HG03460 (cell line): ENCODE data around the gene GRIN2A.

ENCODE experiments used
- ATAC-seq: cut with Tn5 transposase; IDR thresholded peaks from one replicate; pipeline ENCODE4 v1.9.1; 2021; ENCODE audit not compliant: unreplicated experiment

The GRIN2A gene

DNA sequence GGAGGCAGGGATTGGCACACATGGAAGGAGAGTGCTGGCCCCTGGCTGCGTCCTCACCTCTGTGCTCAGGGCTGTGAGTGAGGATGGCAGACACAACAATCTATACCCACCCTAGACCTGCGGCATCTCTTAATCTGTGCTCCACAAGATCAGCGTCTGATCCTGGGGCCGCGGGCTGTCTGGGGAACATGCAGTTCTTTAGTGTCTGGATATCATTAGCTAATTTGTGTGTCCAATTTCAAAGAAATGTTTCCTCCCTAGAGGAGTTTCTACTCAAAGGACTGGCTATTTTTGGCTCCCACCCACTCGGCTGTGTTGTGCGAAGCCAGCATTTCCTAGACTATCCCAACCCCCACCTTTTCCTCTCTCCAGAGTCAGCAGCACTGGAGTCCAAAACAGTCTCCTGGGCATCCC, 93.8 kb downstream of the GRIN2A start:
- no peak for ATAC-seq

DNA sequence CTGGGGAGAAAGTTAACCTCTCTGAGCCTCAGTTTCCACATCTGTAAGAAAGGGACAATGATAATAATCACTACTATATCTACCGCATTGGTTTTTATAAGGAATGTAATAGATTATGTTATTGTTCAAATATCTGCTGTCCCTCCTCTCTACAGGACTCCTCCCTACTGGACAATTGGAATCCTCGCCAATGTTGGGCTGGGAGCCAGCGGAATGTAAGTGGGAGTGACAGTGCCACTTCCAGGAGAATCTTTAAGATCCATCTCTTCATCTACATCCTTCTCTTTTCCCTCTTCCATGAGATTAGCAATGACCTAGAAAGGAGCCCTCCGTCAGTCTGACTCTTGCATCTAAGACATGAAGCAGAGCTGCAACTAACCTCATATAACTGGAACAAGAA, 95.1 kb downstream of the GRIN2A start:
- no peak for ATAC-seq

DNA sequence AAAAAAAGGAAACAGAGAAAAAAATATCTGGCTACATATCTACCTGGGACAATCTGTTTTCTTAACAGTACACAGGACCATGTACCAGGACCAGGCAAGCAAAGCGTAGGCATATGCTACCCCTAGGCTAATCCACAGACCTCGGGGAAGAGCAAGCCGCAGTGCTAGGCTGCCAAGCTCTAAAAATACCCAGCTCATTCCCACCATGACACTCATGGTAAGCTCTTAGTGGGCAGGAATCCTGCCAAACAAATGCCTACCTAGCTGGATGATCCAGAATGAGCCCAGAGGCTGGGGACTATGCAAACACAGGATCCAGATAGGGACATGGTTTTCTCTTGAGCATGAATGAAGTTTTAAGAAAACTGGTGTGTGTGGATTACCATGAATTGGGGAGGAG, 95.6 kb downstream of the GRIN2A start:
- no peak for ATAC-seq

DNA sequence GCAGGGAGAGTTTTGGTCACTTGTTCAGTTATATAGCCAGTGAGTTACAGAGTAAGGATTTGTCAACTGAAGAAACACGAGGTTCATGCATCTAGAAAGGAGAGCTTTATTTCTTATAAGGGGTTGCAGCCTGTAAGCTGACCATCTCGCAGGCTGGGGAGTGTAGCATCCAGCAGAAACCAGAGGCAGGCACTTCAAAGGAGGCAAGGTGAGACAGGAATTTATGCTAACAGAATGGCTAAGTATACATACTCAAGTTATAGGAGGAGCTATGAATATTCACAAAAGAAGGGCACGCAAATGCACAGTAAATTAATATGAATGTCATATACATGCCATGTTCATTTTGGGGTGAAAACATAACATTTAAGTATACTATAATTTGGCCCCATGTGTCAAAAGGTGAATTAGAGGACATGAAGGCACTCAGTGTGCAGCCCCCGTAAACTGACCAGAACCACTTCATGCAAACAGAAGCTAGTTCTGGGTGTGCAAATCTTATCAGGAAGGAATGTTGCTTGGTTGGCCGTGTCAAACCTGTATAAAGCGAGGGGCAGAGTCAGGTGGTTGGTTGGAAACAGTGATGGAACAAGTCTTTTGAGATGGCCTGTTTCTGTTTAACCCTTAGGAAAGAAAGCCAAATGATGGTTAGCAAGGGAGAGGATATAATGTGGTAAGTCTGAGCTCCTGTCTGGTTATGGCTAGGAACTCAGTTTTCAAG, 97.0 kb downstream of the GRIN2A start:
- ATAC-seq: no peak

DNA sequence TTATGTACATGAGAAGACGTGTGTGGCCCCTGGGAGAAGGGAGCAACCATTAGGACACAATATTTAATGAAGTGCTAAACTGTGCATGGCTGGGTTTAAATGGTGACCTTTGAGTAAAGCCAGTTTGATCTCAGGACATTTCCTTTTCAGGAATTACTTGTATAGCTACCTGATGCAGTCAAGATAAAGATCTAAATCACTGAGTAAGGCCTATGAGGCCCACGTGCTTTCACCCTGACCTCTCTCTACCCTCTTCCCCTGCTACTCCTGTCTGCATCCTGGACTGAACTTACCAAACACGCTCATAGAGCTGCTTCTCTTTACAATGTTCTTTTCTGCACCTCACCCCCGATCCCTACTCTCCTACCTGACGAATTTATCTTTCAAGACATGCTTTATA, 98.9 kb downstream of the GRIN2A start:
- ATAC-seq: no peak

DNA sequence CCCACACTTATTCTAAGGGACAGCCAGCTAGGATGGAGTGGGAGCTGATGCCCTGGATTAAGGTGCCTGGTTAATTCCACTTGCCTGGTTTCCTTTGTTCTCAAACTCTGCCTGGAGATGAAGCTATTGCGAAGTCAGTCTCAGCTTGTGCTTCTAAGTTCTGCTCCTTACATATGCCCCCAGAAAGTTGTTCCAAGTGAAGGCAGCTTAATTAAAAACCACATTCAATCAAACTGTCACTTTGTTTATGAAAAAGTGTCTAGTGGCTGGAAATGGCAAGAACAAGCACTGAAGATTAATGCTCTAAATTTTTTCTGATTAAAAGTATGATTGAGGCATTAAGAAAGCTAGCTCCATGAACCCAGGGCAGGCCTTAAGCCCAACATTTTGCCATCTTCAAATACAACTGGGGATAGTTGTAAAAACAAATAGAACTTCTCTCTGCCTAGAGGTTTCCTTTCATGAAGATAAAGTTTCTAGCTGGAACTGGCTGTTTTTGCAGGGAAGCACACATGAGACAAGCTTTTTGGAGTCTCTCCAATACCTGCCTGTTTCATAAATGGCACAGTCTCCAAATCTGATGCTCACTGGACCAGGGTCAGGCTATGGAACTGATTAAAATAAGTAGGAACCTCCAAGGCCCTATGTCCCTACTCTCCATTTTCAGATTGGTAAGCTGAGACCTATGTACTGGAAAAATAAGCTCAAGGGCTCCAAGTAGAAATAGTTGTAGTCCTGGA, 100.9 kb downstream of the GRIN2A start:
- ATAC-seq: no peak

DNA sequence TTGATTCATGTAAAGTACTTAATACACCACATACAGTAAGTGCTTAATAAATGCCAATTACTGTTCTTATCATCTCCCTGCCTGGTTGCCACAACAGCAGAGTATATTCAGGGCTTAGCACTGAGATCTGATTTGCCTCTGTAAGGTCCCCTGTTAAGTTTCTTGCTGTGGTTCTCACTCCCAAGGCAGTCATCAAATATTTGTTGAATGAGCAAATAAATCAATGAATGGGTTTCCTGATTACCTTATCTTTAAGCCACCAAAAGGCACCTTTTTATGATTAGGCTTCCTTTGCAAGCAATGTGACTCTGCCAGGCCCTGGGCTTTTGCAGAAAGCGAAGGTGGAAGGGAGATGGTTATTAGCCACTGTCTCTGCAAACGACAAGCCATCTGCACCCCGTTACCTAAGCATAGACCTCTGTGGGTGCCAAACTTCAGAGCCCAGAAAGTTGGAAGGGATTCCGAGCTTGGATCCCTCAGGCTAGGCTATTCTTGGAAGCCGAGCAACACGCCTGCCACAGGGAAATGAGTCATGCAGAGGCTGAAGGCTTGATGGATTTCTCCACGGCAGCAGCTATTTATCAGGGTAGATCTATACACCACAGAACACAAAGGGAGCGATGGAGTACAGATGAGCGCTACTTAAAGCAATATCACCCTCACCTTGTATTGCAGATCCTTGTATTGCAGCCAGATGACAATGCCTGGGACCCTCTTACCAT, 102.0 kb downstream of the GRIN2A start:
- no peak for ATAC-seq

DNA sequence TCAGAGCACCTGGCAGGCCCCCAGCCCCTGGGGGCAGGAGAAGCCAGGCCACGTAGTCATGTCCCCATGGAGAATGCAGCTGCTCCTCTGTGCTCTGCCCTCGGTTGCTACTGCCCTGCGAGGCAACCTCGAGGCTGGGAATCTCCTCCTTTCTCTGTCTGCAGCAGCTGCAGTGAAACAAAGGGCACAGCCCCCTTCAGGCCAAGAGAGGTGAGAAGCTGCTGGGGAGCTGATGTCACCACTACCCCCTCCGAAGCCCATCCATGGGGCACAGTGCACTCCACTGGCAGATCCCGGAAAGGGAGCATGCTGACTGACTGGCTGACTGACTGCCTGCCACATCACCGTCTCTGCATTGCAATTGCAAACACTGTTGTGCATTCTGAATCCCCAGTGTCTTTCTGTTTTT, 103.7 kb downstream of the GRIN2A start:
- ATAC-seq: no peak

DNA sequence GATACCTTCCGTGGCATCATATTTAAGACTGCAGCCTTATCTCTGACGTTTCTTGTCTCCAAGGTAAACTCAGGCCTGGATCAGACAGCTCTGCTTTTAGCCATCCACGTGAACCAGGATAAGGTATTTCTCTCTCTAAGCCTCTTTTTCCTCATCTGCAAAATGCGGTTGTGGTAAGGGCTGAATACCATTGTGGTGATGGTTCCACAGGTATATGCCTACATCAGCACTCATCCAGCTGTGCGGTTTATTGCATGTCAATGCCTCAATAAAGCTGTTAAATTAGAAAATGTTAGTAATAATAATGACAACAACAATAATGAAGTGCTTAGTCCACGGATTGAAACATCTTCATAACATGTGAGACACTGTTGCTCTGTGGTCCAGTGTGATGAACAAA, 104.4 kb downstream of the GRIN2A start:
- no peak for ATAC-seq

DNA sequence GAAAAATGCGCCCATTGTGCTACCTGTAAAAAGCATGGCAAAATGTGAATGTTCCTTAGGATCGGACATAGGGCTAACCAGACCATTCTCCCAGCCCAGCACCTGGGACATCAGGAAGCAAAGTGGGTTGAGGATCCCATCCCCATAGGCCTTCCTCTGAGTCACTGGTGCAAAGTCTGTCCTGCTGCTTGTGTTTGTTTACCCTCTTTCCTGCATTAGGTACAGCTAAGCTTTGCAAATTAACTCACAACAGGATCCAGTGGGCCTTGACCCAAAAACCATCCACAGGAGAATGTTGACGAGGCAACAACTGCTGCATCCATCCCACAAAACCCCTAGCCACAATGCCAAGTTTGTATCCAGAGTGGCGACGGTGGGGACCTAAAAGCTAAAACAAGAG, 106.2 kb downstream of the GRIN2A start:
- ATAC-seq: no peak

DNA sequence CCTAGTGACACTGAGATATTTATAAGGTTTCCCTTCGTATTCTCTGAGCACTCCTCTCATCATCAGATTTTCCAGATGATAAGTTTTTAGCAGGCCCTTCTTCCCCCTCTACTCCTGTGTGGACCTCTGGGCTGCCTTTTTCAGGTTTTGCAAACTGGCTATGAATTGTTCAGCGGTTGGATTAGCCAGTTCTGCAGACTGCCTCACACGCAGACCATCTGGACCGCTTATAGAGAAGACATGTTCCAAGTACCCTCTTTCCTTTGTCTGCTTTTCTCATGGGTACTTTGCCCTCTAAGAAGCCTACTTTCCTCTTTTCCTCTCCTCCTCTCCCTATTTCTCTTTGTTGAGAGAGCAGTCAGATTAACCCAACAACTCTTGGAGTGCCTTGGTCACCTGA, 111.6 kb downstream of the GRIN2A start:
- no peak for ATAC-seq

DNA sequence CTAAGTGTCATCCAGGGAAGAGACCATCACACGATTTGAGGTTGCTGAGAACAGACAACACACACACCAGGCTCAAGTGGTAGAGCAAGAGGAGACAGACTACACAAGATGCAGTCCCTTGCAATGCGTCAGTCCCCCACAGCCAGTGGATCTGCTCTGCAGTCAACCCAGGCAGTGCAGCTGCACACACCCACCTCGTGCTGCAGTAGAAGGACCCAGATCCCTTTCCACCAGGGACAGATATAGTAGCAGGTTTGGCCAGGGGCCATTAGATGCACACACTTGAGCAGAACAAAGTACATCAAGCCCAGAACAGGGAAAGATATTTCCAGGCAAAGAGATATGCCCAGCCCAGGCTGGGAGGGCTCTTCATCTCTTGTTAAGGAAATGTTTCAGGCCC, 112.9 kb downstream of the GRIN2A start:
- no peak for ATAC-seq

DNA sequence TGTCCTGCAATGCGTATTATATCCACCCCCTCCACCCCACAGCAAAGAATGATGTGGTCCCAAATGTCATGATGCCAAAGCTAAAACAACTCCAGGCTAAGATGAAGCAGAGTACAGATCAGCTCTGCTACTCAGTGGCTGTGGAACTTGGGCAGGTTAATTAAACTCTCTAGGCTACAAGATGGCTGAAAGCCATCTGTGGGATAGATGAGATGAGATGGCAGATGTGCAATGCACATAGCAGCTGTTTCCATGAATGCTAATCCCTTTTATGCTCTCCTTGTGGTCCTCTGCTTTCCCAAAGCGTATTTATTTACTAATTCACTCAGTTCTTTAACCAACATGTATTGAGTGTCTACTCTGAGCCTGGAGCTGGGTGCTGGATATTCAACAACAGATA, 114.4 kb downstream of the GRIN2A start:
- no peak for ATAC-seq

DNA sequence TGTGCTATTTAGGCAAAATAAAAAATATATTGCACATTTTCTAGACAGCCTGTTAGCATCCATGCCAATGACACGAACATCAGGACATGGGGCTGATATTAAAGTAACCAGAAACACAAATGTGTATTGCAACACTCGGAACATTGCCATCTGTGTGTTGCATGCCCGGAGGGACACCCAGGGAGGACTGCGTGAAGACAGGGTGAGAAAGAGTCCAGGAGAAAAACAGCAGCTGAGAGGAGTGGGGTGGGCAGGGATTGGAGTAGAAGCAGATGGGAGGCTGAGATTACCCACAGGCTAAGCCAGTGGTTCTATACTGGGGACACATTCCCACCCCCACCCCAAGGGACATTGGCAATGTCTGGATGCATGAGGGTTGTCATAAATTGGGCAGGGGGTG, 114.8 kb downstream of the GRIN2A start:
- ATAC-seq: no peak

DNA sequence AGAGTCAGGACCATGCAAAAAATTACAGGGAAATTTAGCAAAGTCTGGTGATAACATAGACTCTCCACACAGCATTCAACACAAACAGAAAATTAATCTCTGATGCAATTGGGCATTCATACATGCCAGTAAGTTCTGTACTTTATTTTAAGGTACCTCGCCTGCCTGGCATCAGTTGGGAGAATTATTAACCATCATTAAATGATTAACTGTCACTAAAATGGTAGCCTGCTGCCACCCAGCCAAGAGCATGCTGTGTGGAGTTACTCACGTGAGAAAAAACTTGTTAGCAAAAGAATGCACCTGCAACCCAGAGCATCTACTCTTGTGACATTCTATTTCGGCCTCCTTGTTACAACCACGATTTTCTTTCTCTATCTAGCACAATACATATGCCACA, 117.2 kb downstream of the GRIN2A start:
- no peak for ATAC-seq

DNA sequence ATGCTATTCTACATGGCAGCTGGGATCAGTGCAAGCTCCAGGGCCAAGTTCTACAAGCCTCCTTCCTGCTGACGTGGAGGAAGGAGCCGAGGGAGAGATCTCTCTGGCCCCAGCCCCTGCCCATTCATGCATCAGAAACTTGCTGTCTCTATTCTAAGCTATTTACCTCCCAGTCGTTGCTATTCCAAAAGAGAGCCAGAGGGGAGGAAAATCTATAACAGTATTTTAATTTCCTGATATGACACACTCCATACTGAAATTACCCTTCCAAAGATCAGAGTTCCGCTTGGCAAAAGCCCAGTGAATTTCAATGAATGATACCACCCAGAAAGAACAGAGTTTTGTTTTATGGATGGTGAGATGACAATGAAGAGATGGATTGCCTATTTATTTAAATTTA, 133.4 kb downstream of the GRIN2A start:
- ATAC-seq: no peak

DNA sequence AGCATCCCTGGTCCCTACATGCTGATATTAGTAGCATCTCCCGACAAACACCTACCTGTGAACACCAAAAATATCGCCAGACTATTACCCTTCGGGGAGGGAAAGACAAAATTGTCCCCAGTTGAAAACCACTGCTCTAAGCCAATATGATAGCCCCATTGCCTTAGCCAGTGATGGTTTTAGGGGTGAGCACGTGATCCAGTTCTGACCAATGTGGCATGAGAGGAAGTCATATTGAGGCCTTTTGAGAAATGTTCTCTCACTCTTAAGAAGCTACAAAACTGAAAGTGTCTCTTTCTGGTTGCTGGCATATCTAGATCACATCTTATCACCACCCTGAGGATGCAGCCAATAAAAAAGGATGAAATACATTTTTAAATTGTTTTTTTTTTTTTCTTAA, 136.3 kb downstream of the GRIN2A start:
- no peak for ATAC-seq

DNA sequence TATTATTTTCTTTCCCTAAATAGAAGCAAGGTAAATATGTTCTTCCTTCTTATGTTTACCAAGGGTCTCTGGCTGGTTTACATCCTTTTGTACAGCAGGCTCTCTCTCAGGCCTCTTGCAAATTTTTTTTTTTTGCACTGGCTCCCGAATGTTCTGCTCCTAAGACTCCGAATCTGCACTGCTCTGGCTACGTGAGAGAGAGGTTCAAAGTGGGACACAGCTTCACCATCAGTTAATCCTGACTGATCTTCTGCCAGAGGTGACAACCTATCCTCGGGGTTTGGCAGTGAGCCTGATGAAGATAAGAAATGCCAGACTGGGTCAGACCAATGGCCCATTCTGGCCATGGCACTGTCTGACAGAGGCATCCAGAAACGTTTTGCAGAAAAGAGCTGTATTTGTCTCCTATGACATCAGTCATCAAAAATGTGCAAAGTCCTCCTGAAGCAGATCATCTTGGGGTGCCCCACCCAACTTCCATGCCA, 136.9 kb downstream of the GRIN2A start:
- ATAC-seq: no peak

DNA sequence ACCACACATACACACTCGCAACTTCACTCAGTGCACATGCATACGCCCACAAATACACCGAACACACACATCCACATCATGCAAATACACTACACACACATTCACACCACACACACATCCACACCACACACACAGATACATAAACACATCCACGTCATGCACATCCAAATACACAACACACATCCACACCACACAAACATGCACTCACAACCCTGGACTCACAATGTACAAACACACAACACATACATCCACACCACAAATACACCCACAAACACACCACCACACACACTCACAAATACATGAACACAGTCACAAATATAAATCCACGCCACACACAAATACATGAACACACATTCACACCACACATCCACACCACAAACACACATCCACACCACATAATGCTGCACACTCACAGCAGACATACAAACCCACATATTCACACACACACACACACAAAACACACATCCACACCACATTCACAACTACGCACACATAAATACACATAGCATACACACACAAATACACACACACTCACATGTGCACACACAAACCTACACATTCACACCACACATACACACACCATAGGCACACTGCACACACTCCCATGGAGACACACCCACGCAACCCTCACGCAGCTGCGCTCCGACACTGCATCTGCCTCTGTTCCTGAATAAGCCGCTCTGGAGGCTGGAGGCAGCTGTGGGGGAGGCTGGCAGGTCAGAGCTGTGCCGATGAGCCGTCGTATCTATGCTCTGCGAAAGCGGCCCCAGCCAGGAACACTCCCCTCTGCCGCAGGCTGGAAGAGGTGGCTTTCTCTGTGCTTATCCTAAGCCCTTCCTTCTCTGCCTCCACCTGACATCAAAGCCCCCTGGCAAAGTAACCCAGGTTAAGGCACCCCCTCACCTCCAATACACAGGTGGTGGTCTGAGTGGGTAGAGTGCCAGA, 141.8 kb downstream of the GRIN2A start:
- no peak for ATAC-seq

DNA sequence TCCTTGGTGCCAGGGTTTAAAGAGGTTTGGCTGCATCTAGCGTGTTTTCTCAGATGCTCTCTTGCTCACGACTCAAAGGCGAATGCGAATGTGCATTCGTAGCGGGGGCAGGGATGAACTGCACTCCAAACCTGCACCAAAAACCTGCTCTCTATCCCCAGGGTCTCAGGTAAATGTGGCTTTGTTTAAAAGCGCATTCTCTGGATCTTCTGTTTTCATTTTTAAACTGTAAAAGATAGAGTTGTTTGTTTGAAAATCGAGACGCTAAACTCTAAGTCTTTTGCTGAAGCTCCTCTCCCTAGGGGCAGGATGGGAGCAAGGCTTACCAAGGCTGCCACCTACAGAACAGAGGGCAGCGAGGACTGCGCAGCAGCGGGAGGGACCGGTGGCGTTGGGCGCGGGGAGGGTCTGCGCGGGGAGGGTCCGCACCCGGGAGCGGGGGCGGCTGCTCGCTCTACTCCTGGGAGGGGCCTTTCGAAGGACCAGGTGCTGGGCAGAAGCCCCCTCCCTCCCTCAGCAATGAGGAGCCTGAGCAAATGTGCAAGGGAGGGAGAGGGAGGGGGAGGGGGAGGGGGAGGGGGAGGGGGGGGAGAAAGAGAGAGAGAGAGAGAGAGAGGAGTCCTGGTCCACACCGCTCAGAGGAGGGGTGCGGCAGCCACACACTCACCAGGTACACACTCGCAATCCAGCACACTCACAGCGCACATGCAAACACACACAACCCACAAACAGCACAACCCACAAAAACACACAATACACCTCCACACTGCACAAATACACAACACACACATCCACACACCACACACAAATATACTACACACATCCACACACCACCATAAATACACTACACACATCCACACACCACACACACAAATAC, 142.8 kb downstream of the GRIN2A start:
- no peak for ATAC-seq
